ENCODE results near the gene MYLIP.
"Not testable (repeated sequence)": the region's sequence is repeated elsewhere in the genome, so short reads cannot be mapped to it uniquely, and the experiment has no call there.

MYLIP gene

DNA sequence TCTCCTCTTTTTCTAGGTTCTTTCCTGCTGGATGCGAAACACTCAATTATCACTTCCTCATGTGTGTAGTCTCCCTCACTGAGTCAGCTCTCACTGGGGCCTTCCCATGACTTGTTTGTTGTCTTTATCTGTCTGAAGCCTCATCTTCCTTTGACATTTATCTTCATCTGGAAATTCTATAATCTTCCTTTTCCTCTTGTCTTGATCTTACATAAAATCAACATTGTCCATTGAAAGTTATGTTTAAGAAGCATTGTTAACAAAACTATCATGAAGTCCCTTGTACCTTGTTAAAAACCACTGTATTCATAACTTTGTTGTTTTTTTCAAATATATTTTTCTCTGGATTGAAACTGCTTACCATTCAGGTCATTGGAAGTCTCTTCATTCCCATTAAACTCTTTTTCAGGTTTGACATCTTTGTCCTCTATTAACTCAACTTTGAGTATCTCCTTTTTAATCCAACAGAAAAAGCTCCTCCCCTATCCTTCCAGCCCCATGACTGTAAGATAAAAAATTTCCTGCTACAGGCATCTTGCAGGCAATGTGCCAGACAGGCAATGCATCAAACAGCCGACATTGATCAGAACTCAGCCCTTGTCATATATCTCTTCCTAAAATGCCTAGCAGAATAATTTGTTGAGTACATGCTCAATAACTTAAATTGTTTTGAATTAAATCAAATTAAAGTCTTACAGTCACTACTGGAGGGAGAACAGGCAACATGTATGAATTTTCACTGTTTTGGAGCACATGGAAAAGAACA lies 34.8 kb downstream of the MYLIP start:
- H3K4me3 ChIP-seq (ENCODE audit: low read length): no peak overlapping the region
- no peak for DNase-seq (ENCODE audit: low read depth, low spot score)

DNA sequence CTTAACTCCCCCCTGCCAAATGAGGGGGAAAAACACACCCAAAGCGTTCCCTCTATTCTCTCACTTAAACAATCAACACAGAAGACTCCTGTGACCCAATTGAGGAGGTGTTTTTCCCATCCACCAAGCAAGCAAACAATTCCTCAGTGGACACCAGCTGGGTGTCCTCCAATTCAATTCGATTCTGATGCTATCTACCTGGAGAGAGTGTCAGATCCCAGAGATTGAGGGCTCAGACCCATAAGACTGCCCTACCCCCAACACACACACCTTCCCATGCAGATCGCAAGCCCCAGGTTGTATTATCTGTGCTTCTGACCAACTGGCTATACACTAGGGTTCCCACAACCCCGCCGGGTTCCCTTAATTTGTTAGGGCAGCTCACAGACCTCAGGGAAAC lies 36.8 kb downstream of the MYLIP start:
- no peak for DNase-seq (ENCODE audit: low read depth, low spot score)
- H3K4me3 ChIP-seq (ENCODE audit: low read length): no peak overlapping the region

DNA sequence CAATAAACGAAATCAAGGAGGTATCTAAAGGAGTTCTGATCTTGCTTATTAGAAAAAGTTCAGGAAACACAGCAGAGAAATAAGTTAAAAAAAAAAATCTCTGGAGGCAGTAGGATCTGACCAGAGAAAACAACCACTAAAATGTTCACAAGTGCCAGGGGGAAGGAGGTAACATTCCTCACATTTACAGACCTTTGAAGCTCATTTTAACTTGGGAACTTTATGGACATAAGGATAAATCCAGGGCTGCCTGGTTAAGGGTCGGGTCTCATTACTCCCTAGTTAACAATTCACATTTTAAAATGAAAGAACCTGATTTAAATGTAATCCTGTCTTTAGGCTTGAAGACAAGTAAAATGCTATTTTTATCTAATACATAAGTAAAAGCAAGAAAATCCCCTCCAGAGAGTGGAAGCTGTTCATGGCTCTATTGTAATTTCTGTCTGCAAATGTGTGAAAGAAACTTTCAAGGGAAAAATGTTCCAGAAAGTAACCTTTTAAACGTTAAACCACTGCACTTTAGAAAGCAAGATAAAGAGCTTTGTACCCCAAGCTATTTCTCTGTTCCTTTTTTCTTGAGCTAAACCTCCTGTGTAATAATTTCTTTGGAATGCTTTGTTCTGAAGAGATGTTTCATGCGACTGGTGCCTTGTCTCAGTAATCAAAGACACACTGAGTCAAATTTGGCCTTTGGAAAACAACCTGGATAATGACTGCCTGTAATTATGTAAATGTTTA lies 38.2 kb downstream of the MYLIP start:
- no peak for DNase-seq (ENCODE audit: low read depth, low spot score)
- H3K4me3 ChIP-seq (ENCODE audit: low read length): no peak overlapping the region

DNA sequence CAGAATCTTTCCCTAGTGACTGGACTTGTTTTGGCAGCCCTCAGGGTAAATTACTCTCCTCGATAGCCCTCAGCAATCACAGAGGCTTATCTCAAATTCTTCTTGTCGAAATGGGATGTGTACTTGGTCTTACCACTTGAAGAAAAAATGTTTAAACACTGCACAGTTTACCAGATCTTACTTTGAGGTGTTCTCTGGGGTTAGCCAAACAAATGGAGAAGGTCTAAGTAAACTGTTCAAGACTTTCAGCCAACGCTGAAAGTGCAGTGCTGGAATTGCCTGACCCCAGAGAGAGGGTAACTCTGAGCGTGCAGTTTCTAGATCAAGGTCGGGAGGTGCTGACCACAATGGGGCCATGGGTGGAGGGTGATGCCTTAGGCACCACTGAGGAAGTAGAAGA lies 39.2 kb downstream of the MYLIP start:
- no peak overlapping the region for H3K4me3 ChIP-seq (ENCODE audit: low read length)
- no peak for DNase-seq (ENCODE audit: low read depth, low spot score)

DNA sequence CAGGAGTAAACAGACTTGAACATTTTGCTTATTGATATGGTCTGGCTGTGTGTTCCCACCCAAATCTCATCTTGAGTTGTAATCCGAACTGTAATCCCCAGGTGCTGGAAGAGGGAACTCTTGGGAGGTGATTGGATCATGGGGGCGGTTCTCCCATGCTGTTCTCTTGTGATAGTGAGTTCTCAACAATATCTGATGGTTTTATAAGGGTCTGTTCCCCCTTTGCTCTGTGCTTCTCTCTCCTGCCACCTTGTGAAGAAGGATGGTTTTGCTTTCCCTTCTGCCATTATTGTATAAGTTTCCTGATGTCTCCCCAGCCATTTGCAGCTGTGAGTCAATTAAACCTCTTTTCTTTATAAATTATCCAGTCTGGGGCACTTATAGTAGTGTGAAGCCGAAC lies 40.0 kb downstream of the MYLIP start:
- DNase-seq (ENCODE audit: low read depth, low spot score): peak; percentile 32
- H3K4me3 ChIP-seq (ENCODE audit: low read length): no peak overlapping the region

DNA sequence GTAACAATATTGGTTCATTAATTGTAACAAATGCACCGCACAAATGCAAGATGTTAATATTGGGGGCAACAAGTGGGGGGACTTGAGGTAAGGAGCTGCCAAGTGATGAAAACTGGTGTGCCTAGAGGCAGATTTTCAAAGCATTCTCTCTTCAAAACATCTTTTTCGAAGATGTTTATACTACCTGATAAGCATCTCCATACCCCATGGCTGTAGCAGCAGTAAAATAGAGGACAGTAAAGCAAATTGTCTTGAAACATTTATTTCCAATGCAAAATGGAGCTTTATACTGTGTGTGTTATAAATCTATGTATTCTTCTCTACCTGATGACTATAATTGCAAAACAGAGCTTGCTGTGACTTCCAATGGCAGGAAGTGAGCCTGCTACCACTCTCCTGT lies 42.5 kb downstream of the MYLIP start:
- no peak overlapping the region for H3K4me3 ChIP-seq (ENCODE audit: low read length)
- no peak for DNase-seq (ENCODE audit: low read depth, low spot score)

DNA sequence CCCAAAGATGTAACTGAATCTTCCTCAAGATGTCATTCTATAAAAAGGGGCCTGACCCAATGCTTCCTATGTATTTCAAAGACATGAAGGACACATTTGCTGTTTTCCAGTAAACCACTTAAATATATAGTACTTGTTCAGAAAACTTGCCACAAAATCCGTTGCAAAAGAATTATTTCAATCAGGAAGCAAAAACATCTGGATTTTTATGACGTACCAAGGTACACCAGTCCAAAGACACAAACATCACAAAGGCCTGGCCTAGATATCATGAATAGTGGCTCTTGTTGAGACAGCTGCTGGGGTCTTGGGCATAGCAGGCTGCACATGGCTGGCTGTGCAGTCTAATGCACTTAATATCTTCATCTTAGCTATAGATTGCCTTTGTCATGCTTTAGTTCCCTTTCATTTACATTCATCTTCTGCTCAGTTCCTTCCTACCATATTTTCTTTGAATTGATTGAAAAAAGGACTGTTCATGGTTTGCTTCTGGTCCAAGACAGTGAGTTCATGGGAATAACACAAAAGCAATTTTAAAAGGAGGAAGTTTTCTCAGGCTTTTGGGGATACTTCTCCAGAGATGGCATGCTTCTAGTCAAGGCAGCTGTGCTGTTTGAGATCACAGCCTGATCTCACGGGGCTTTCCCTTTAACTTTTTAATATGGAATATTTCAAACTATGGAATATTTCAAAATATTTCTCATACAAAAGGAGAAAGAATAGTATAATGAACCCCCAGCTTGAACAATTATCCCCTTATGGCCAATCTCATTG lies 44.5 kb downstream of the MYLIP start:
- DNase-seq (ENCODE audit: low read depth, low spot score): no peak
- no peak overlapping the region for H3K4me3 ChIP-seq (ENCODE audit: low read length)

DNA sequence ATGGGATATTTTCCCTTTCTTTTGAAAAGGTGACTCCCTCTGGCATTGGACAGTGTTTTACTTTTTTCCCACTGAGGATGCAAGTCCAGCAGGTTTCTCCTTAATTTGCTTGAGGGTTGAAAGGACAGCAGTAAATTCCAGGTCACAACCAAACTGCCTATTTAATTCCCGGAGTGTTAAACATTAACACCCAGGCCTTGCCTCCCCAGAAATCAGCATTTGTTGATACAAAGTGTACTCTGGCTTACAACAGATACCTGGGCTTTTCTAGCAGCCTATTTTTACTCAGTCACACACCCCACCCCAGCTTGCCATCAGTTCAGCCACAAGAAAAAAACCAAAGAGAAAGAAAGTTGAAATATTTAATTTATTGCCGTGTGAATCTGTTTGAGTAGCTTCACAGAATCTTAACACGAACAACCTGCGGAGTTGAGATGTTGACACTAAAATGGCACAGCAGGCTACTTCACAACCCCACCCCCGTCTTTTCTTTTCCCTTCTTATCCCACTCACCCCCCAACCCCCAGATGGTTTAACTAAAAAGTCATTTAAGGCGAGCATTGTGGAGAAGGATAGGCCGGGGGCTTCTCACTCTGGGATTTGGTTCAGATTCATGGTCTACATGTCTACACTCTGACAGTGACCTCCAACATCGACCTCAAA lies 45.7 kb downstream of the MYLIP start:
- DNase-seq (ENCODE audit: low read depth, low spot score): no peak
- no peak overlapping the region for H3K4me3 ChIP-seq (ENCODE audit: low read length)

DNA sequence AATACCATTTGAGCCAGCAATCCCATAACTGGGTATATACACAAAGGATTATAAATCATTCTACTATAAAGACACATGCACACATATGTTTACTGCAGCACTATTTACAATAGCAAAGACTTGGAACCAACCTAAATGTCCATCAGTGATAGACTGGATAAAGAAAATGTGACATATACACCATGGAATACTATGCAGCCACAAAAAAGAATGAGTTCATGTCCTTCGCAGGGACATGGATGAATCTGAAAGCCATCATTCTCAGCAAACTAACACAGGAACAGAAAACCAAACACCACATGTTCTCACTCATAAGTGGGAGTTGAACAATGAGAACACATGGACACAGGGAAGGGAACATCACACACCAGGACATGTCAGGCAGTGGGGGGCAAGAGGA lies 47.7 kb downstream of the MYLIP start:
- not testable (repeated sequence) for H3K4me3 ChIP-seq (ENCODE audit: low read length); DNase-seq (ENCODE audit: low read depth, low spot score)

DNA sequence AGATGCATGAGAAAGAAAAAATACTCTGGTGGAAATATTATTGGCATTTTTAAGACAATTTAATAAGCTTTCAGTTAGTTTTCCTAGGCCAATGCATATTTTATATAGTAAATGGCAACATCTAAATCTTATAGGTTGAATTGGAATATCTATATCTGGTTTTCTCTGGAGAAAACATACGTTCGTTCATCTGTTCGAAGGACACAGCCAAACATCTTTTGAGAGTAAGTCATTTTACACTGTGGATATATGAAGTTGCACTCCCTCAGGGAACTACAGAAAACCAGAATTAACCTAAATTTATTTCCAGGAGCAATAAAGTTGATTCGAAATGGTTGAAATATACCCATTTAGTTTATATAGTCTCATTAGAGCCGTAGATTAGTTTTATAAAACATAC lies 49.0 kb downstream of the MYLIP start:
- no peak overlapping the region for H3K4me3 ChIP-seq (ENCODE audit: low read length)
- no peak for DNase-seq (ENCODE audit: low read depth, low spot score)

DNA sequence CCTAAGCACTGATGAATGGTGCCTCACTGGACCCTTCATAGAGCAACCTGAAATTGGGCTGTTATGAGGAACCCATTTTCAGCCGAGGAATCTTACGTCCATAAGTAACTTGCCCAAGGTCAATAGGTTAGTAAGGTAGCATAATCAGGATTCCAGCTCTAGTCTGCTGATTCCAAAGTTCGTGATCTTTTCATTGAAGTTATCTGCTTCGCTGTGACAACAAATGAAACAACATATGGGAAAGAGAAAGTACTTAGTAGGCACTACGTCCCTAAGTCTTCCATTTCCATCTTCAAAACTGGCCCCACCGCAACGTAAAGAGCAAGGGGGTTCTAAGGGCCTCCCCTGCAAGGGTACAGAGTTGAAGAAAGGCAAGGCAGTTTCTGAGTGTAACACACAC lies 49.5 kb downstream of the MYLIP start:
- no peak for DNase-seq (ENCODE audit: low read depth, low spot score)
- H3K4me3 ChIP-seq (ENCODE audit: low read length): no peak overlapping the region

DNA sequence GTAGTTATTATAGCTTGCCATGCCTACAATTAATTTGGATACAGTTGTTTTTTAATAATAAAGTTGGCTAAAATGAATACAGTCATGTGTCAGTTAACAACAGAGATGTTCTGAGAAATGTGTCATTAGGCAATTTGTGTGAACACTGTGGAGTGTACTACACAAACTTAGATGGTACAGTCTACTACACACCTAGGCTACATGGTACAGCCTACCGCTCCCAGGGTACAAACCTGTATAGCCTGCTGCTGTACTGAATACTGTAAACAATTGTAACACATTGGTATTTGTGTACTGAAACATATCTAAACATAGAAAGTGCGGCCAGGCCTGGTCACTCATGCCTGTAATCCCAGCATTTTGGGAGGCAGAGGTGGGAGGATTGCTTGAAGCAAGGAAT lies 50.2 kb downstream of the MYLIP start:
- H3K4me3 ChIP-seq (ENCODE audit: low read length): no peak overlapping the region
- no peak for DNase-seq (ENCODE audit: low read depth, low spot score)

DNA sequence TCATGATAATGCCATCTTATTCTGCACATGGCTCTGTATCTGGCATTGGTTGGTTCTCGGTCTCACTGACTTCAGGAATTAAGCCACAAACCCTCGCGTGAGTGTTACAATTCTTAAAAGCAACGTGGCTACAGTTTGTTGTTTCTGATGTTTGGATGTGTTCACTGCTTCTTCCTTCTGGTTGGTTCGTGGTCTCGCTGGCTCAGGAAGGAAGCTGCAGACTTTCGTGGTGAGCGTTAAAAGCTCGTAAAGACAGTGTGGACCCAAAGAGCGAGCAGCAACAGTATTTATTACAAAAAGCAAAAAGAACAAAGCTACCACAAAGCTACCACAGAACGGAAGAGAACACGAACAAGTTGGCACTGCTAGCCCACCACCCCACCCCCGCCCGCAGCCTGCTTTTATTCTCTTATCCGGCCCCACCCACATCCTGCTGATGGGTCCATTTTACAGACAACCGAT lies 51.1 kb downstream of the MYLIP start:
- no peak overlapping the region for H3K4me3 ChIP-seq (ENCODE audit: low read length)
- peak; percentile 99 for DNase-seq (ENCODE audit: low read depth, low spot score)

DNA sequence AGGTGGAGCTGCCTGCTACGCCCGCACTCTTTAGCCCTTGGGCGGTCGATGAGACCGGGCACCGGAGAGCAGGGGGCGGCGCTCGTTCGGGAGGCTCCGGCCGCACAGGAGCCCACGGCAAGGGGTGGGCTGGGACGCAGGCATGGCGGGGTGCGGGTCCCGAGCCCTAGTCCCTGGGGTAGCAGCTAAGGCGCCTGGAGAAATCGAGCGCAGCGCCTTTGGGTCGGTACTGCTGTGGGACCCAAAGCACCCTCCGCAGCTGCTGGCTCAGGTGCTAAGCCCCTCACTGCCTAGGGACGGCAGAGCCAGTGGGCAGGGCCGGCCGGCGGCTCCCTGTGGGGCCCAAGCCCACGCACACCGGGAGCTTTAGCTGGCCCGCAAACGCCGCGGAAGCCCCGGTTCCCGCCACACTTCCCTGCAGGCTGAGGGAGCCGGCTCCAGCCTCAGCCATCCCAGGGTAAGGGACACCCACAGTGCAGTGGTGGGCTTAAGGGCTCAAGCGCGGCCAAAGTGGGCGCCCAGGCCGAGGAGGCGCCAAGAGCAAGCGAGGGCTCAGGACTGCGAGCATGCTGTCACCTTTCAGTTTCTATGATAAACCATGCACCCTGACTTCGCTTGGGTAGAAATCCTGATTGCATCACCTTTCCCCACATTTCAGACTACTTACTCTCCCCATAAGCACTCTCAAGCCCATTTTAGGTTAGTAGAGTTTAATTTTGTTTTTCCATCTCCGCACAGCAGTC lies 52.0 kb downstream of the MYLIP start:
- no peak for DNase-seq (ENCODE audit: low read depth, low spot score)
- H3K4me3 ChIP-seq (ENCODE audit: low read length): no peak overlapping the region

DNA sequence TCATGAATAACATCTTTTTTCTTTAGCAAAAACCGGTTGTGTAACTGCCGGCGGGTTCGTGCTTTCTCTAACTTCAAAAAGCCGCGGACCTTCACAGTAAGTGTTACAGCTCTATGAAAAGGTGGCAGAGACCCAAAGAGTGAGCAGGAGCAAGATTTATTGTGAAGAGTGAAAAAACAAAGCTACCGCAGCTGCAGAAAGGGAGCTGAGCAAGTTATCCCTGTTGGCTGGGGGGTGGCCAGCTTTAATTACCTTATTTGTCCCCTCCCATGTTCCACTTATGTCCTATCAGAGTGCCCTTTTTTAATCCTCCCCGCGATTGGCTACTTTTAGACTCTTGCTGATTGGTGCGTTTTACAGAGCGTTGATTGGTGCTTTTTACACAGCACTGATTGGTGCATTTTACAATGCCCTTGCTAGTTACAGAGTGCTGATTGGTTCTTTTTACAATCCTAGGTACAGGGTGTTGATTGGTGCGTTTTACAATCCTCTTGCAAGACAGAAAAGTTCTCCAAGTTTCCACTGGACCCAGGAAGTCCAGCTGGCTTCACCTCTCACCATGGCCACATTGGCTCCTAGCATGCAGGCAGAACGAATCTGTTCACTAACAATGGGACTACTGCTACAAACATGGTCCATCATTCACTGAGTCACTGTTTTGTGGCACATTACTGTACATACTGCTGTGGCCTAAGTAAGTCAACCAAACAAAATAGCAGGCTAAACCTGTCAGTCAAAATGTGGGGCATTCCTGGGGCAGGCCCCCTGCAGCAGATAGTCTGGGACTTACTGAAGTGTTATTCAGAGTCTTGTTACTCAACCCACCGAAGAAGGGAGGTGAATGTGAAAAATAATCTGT lies 52.8 kb downstream of the MYLIP start:
- DNase-seq (ENCODE audit: low read depth, low spot score): no peak

DNA sequence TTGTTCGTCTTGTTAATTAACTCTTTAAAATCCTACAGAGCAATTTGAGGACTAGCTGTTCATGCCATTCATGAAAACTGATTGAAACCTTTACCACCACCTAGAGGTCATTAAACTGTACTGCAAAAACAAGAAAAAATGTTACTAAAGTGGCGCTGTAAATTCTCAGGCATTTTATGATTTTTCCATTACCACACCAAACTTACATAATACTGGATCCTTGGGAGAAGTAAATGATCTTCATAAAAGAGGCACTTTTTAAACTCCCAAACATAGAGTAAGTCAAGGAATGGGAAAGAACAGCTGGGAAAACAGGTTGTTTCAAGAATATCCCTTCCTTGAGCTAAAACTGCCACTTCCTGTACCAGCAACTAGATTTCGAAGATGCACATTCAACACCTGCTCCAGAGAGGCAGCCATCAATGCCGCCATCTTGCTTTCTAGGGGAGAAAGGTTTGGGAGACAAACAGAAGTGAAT lies 54.3 kb downstream of the MYLIP start:
- no peak overlapping the region for H3K4me3 ChIP-seq (ENCODE audit: low read length)
- peak; percentile 57 for DNase-seq (ENCODE audit: low read depth, low spot score)

More for the DNA sequence above, 52.8 kb downstream of the MYLIP start:
- no peak overlapping the region for H3K4me3 ChIP-seq (ENCODE audit: low read length)

DNA sequence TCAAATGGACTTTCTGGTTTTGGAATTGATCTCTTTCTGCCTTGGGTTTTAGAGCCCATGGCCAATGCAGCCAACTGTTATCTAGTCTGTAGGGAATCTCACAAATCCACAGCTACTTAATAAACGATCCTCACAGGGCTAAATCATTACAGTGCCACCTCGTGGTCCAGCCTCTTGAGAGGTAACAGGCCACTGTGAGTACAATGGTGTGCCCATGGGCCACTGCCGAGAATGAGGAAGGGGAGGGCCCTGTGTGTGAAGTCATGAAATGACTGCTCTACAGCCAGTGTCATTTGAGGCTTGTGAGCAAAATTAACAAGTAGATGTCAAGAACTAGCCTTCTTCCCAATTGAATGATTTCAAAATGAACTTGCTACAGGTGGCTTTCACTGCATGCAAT lies 55.2 kb downstream of the MYLIP start:
- DNase-seq (ENCODE audit: low read depth, low spot score): no peak
- no peak overlapping the region for H3K4me3 ChIP-seq (ENCODE audit: low read length)

DNA sequence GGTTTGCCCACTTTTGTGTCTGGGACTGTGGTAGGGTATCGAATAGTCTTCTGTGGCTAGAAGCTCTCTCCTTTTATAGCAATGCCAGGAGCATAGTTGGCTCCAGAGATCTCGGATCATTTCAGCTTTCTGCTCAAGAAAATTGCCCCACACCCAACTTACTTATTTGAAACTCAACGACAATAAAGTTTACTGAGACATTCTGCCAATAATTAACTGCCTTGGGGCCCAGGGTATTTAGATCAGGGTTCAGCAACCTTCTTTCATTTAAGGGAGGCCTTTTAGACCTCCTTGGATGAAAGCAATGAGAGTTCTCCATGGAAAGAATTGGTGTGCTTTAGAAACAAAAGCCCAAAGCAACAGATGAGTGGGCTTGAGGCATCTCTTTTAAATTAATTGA lies 55.7 kb downstream of the MYLIP start:
- DNase-seq (ENCODE audit: low read depth, low spot score): no peak
- no peak overlapping the region for H3K4me3 ChIP-seq (ENCODE audit: low read length)
